ENCODE measurements around the gene RIOK3. TPM values are rescaled to one million over a fixed set of nuclear protein-coding genes. Genes with fewer than 3 reads are reported as not detected.

Gene RIOK3
- total and polyA plus RNA-seq, 7 donors: 59.6 to 116 (median 88.3) TPM

DNA sequence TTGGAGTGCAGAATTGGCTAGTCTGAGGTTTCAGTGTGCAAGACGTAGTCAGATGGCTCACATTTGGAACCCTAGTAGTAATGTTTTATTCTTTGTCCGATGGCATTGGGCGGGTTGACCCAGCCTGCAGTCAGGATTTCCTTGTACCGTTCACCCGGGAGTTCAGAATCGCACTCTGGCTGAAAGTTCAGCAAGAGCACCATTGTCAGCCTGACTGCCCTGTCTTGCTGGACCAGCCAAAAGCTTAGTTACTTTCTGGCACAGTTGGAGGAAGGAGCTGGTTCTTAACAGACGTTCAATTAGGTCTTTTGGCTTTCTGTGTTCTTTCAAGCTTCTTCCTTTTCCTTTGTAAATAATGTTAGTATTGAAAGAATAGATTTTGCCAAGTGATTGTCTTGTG, 68.8 kb downstream of the RIOK3 start:
- intact Hi-C loops (cut with DNase I): no loop called here
- TF ChIP-seq, protein P1, sequence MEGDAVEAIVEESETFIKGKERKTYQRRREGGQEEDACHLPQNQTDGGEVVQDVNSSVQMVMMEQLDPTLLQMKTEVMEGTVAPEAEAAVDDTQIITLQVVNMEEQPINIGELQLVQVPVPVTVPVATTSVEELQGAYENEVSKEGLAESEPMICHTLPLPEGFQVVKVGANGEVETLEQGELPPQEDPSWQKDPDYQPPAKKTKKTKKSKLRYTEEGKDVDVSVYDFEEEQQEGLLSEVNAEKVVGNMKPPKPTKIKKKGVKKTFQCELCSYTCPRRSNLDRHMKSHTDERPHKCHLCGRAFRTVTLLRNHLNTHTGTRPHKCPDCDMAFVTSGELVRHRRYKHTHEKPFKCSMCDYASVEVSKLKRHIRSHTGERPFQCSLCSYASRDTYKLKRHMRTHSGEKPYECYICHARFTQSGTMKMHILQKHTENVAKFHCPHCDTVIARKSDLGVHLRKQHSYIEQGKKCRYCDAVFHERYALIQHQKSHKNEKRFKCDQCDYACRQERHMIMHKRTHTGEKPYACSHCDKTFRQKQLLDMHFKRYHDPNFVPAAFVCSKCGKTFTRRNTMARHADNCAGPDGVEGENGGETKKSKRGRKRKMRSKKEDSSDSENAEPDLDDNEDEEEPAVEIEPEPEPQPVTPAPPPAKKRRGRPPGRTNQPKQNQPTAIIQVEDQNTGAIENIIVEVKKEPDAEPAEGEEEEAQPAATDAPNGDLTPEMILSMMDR (IDR thresholded peaks at IDR 0.05): no peak
- no peaks in the 10 kb centered on the region for H3K9me3 ChIP-seq
- H3K36me3 ChIP-seq (ENCODE audit: insufficient read depth in 1 of 2, low read depth in 1 of 2): peaks cover 7 to 98% of the 10 kb centered on the region in 2 donors
- ATAC-seq (no peak), DNase-seq (no peak)
- no peaks in the 10 kb centered on the region for H3K27me3 ChIP-seq (ENCODE audit: insufficient read depth in 3 of 3, low read length in 2 of 3)
- no peak overlapping the region for H3K4me3 ChIP-seq
- H3K27ac ChIP-seq: no peak overlapping the region
- no peaks in the 10 kb centered on the region for H3K4me1 ChIP-seq
- WGBS, 3 donors: 74 to 85% (median 80%) methylated on average over 7 of the region's 7 CpGs

DNA sequence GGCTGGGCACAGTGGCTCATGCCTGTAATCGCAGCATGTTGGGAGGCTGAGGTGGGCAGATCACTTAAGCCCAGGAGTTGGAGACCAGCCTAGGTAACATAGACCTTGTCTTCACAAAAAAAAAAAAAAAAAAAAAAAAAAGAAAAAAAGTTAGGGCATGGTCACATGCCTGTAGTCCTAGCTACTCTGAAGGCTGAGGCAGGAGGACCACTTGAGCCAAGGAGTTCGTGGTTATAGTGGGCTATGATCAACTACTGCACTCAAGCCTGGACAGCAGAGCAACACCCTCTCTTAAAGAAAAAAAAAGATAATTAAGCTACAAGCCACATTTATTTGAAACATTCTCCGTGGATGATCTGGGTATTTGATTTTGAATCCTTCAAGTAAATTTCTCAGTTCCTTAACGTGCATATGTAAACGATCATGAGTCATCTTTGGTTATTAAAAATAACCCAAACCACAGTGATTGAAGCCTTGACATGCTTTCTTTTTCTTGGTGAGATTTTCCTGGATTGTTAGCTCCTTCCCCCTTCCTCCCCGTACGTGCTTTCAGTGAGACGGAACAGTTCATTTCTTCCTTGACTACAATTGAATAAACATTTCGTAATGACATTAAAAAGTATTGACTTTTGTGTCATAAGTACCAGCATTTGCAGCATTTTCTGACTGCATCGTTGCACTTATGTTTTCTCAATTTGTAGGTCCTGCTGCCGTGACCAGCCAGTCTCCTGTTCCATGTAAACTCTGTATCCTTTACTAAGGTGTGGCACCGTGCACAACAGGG, 70.5 kb downstream of the RIOK3 start:
- no peak overlapping the region for H3K4me3 ChIP-seq
- WGBS, 3 donors: 87 to 91% (median 90%) methylated on average over 12 of the region's 12 CpGs
- TF ChIP-seq, protein P1 (IDR thresholded peaks at IDR 0.05): no peak
- intact Hi-C loops (cut with DNase I): no loop called here
- no peaks in the 10 kb centered on the region for H3K9me3 ChIP-seq
- DNase-seq (no peak), ATAC-seq (no peak)
- H3K36me3 ChIP-seq (ENCODE audit: insufficient read depth in 1 of 2, low read depth in 1 of 2): peaks cover 8 to 98% of the 10 kb centered on the region in 2 donors
- no peak overlapping the region for H3K27ac ChIP-seq
- no peaks in the 10 kb centered on the region for H3K27me3 ChIP-seq (ENCODE audit: insufficient read depth in 3 of 3, low read length in 2 of 3)
- no peaks in the 10 kb centered on the region for H3K4me1 ChIP-seq

DNA sequence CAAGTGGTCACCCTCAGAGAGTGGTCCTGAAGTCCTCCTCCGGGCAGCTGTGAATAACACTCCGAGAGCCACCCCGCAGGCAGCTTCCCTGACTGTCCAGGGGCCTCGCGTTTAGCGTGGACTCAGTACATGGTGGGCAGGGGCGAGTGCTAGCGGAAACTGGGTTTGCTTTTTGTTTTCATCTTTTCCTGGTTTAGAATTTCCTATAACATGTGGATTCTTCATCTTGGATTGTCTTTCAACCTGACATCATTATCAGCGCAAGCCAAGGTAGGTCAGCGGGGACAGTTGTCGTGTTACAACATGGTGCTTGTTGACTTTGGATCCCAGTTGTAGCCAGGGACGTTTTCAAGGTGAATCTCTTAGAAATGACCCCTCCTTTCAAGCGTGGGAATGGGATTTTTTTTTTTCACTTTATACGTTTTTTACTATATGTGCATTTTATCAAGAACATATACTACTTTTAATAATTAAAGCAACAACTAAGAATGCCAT, 71.2 kb downstream of the RIOK3 start:
- ATAC-seq: no peak
- no peak overlapping the region for H3K4me3 ChIP-seq
- H3K4me1 ChIP-seq: no peaks in the 10 kb centered on the region
- no peaks in the 10 kb centered on the region for H3K27me3 ChIP-seq (ENCODE audit: insufficient read depth in 3 of 3, low read length in 2 of 3)
- H3K9me3 ChIP-seq: no peaks in the 10 kb centered on the region
- WGBS, 3 donors: 92 to 94% (median 93%) methylated on average over 14 of the region's 14 CpGs
- no peak overlapping the region for H3K27ac ChIP-seq
- peaks cover 8 to 98% of the 10 kb centered on the region in 2 donors for H3K36me3 ChIP-seq (ENCODE audit: insufficient read depth in 1 of 2, low read depth in 1 of 2)
- intact Hi-C loops (cut with DNase I): no loop called here
- DNase-seq: no peak
- TF ChIP-seq, protein P1 (IDR thresholded peaks at IDR 0.05): no peak

DNA sequence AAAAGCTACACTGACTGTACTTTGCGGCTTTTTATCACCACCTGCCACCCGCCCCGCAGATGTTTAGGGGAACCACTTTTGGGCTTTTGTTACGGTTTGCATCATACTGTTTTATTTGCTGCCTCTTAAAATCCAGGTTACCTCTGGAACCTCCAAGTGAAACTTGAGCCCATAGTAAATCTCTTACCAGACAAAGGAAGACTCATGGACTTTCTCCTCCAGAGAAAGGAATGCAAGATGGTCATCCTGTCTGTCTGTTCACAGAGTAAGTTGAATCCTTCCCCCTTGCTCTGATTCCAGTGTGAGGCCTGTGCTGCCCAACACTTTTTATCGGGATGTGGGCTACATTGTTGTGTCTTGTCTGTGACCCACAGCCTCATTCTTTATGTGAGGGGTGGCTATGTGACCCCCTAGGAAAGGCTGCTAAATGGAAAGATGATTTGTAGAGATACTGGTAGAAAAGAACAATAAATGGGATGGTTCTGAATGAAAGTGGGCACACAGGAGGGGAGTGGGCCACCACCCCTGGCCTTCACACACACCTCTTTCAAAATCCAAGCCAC, 73.5 kb downstream of the RIOK3 start:
- ATAC-seq (no peak), DNase-seq (no peak)
- Histone ChIP-seq H3K27ac (no peak overlapping the region), H3K4me1 (no peaks in the 10 kb centered on the region), H3K9me3 (no peaks in the 10 kb centered on the region), H3K27me3 (ENCODE audit: insufficient read depth in 3 of 3, low read length in 2 of 3) (no peaks in the 10 kb centered on the region), H3K36me3 (ENCODE audit: insufficient read depth in 1 of 2, low read depth in 1 of 2) (peaks cover 10 to 98% of the 10 kb centered on the region in 2 donors), H3K4me3 (no peak overlapping the region)
- WGBS, 3 donors: 87 to 92% (median 91%) methylated on average over 5 of the region's 5 CpGs
- intact Hi-C loops (cut with DNase I): no loop called here
- TF ChIP-seq, protein P1 (IDR thresholded peaks at IDR 0.05): no peak
